Gastroesophageal sphincter (tissue), 3 donors: ENCODE measurements around the gene MAJIN.

Source experiments
- POLR2A ChIP-seq, 2 donors: fragments of 450-650 bp; IDR thresholded peaks; one replicate each; pipeline ENCODE4 v1.6.1; 2017; ENCODE audit warnings: antibody characterized with exemption in 2 of 2, mild to moderate bottlenecking in 2 of 2, moderate library complexity in 1 of 2
- POLR2AphosphoS5 ChIP-seq: sonication (generic); formaldehyde crosslinking; IDR thresholded peaks from one replicate; pipeline ENCODE4 v1.6.1; 2017; ENCODE audit warnings: antibody characterized with exemption
- TF ChIP-seq, protein P1 (sequence below), 4 experiments: fragments of 200-600 bp in 2 of 4; fragments of 450-650 bp in 2 of 4; sonication (generic) in 1 of 4; IDR thresholded peaks; one replicate each; pipeline ENCODE4 v1.5.1; 2017 to 2019; ENCODE audit warnings: antibody characterized with exemption in 4 of 4, mild to moderate bottlenecking in 2 of 4, moderate library complexity in 2 of 4

DNA sequence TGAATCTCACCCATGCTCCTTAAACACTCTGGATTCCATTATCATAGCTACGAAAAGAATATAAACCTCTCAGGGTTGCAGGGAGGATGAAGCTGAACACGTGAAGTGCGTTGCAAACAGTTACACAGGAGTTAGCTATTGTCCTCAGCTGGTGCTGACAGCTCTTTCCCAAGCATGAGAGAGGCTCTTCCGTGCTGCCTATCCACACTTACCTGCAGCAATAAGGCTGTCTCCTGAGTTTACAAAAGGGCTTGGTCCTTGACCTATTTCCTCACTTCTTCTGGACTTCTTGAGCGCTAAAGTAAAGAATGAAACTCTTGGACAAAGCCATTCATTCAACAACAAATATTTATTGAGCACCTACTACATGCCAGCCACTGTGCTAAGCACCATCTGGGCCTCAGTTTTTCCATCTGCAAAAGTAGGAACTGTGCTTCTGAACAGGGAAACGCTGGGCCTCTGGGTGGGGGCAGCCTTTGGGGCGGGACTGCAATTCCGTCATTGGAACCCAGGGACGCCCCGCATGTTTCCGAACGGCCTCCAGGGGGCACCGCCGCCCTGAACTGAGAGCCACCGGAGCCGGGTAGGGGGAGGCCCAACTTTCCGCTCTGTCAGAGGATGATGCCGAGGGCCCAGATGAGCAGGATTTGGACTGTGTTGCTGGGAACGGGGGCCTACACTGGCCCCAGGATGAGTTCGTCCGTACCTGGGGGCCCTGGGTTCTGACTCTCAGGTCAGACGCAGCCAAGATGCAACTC is 41.4 kb upstream of the MAJIN start:
- peak; percentile 46 to 66 for TF ChIP-seq POLR2A (IDR thresholded peaks at IDR 0.05)
- TF ChIP-seq, protein P1, sequence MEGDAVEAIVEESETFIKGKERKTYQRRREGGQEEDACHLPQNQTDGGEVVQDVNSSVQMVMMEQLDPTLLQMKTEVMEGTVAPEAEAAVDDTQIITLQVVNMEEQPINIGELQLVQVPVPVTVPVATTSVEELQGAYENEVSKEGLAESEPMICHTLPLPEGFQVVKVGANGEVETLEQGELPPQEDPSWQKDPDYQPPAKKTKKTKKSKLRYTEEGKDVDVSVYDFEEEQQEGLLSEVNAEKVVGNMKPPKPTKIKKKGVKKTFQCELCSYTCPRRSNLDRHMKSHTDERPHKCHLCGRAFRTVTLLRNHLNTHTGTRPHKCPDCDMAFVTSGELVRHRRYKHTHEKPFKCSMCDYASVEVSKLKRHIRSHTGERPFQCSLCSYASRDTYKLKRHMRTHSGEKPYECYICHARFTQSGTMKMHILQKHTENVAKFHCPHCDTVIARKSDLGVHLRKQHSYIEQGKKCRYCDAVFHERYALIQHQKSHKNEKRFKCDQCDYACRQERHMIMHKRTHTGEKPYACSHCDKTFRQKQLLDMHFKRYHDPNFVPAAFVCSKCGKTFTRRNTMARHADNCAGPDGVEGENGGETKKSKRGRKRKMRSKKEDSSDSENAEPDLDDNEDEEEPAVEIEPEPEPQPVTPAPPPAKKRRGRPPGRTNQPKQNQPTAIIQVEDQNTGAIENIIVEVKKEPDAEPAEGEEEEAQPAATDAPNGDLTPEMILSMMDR (IDR thresholded peaks at IDR 0.05), result peak; percentile 40 to 87 (median 78)
- peak; percentile 66 for TF ChIP-seq POLR2AphosphoS5
